ENCODE measurements around the gene MTHFSD.

GRCh38 chr16:86499440-86499786, 55.6 kb downstream of the MTHFSD start:
- TF ChIP-seq, protein P1, sequence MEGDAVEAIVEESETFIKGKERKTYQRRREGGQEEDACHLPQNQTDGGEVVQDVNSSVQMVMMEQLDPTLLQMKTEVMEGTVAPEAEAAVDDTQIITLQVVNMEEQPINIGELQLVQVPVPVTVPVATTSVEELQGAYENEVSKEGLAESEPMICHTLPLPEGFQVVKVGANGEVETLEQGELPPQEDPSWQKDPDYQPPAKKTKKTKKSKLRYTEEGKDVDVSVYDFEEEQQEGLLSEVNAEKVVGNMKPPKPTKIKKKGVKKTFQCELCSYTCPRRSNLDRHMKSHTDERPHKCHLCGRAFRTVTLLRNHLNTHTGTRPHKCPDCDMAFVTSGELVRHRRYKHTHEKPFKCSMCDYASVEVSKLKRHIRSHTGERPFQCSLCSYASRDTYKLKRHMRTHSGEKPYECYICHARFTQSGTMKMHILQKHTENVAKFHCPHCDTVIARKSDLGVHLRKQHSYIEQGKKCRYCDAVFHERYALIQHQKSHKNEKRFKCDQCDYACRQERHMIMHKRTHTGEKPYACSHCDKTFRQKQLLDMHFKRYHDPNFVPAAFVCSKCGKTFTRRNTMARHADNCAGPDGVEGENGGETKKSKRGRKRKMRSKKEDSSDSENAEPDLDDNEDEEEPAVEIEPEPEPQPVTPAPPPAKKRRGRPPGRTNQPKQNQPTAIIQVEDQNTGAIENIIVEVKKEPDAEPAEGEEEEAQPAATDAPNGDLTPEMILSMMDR (IDR thresholded peaks at IDR 0.05), result no peak
- TF ChIP-seq ZFX (IDR thresholded peaks at IDR 0.05; ENCODE audit: borderline replicate concordance), result no peak

Measured in 22Rv1 (cell line).